HG02763 (cell line): Measurements from ENCODE around the gene TBX2.
"Not testable (repeated sequence)": the region's sequence is repeated elsewhere in the genome, so short reads cannot be mapped to it uniquely, and the experiment has no call there.

ENCODE experiments used
- ATAC-seq: cut with Tn5 transposase; IDR thresholded peaks from one replicate; pipeline ENCODE4 v1.9.1; 2021; ENCODE audit warnings: mild to moderate bottlenecking, moderate library complexity; ENCODE audit not compliant: unreplicated experiment

TBX2 gene

GRCh38 chr17:61425682-61426481, 26.2 kb downstream of the TBX2 start:
- no peak for ATAC-seq

- ATAC-seq = no peak
Measured at GRCh38 chr17:61426482-61427304, 27.1 kb downstream of the TBX2 start.

GRCh38 chr17:61427567-61427966, 27.9 kb downstream of the TBX2 start:
- no peak for ATAC-seq

GRCh38 chr17:61429274-61429673, 29.6 kb downstream of the TBX2 start:
- ATAC-seq = no peak

- ATAC-seq = not testable (repeated sequence)
Measured at GRCh38 chr17:61429831-61430230, 30.2 kb downstream of the TBX2 start.

- no peak for ATAC-seq
Measured at GRCh38 chr17:61431594-61432311, 32.1 kb downstream of the TBX2 start.

GRCh38 chr17:61436273-61436672, 36.6 kb downstream of the TBX2 start:
- ATAC-seq = no peak

GRCh38 chr17:61436995-61437704, 37.5 kb downstream of the TBX2 start:
- ATAC-seq = no peak

- ATAC-seq = no peak
Measured at GRCh38 chr17:61440697-61441096, 41.1 kb downstream of the TBX2 start.

- not testable (repeated sequence) for ATAC-seq
Measured at GRCh38 chr17:61441507-61441906, 41.9 kb downstream of the TBX2 start.

GRCh38 chr17:61442136-61442775, 42.6 kb downstream of the TBX2 start:
- ATAC-seq = no peak

GRCh38 chr17:61442878-61443474, 43.3 kb downstream of the TBX2 start:
- ATAC-seq = no peak

- ATAC-seq = no peak
Measured at GRCh38 chr17:61443475-61443882, 43.8 kb downstream of the TBX2 start.

GRCh38 chr17:61444075-61444474, 44.4 kb downstream of the TBX2 start:
- ATAC-seq = no peak

- no peak for ATAC-seq
Measured at GRCh38 chr17:61444831-61445230, 45.2 kb downstream of the TBX2 start.

- ATAC-seq = no peak
Measured at GRCh38 chr17:61447358-61447757, 47.7 kb downstream of the TBX2 start.

- ATAC-seq = no peak
Measured at GRCh38 chr17:61448042-61448441, 48.4 kb downstream of the TBX2 start.

GRCh38 chr17:61449140-61449539, 49.5 kb downstream of the TBX2 start:
- not testable (repeated sequence) for ATAC-seq

GRCh38 chr17:61449707-61450640, 50.3 kb downstream of the TBX2 start:
- ATAC-seq = no peak
